AG09309 (cell line): ENCODE data around the gene VEPH1.

ENCODE experiments used
- DNase-seq: peaks from one replicate; pipeline ENCODE4 v3.0.0-alpha.2; 2010; ENCODE audit warnings: low read depth
- H3K4me3 ChIP-seq: 2 replicates; pipeline ENCODE4 v1.5.1; 2011; ENCODE audit warnings: mild to moderate bottlenecking, low read depth, low read length, moderate library complexity; ENCODE audit not compliant: control insufficient read depth
- TF ChIP-seq, protein P1 (sequence below): IDR thresholded peaks from 2 replicates; pipeline ENCODE4 v1.5.1; 2011; ENCODE audit warnings: mild to moderate bottlenecking, low read depth, low read length, inconsistent platforms; ENCODE audit not compliant: insufficient read depth, control insufficient read depth; ENCODE audit errors: missing control alignments

VEPH1 gene

DNA sequence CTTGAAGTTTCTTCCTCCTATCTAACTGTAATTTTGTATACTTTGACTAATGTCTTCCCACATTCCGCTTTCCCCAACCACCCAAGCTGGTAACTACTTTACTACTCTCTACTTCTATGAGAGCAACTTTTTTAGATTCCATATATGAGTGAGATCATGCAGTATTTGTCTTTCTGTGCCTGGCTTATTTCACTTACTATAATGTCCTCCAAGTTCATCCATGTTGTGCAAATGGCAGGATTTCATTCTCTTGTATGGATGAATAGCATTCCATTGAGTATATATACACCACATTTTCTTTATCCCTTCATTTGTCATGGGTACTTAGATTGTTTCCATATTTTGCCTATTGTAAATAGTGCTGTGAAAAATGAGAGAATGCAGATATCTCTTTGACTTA, 264.8 kb downstream of the VEPH1 start:
- DNase-seq, result no peak
- TF ChIP-seq, protein P1, sequence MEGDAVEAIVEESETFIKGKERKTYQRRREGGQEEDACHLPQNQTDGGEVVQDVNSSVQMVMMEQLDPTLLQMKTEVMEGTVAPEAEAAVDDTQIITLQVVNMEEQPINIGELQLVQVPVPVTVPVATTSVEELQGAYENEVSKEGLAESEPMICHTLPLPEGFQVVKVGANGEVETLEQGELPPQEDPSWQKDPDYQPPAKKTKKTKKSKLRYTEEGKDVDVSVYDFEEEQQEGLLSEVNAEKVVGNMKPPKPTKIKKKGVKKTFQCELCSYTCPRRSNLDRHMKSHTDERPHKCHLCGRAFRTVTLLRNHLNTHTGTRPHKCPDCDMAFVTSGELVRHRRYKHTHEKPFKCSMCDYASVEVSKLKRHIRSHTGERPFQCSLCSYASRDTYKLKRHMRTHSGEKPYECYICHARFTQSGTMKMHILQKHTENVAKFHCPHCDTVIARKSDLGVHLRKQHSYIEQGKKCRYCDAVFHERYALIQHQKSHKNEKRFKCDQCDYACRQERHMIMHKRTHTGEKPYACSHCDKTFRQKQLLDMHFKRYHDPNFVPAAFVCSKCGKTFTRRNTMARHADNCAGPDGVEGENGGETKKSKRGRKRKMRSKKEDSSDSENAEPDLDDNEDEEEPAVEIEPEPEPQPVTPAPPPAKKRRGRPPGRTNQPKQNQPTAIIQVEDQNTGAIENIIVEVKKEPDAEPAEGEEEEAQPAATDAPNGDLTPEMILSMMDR, result no peak

DNA sequence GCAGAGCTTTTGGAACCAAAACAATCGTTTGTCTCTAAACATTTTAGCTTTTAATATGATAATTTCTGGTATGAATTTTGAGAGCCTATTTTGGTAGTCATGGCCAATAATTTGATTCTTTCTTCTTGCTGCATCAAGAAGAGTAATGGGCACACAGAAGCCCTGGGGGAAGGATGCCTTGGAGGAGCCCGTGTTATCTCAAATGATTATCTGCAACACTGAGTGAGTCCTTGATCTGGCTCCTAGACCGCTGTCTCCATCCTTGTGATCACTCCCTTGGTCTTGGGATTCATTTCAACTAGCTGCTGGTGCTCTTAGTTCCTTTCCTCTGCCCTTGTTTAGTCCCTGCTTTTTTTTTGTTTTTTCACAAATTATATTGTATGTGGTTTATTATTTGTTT, 265.3 kb downstream of the VEPH1 start:
- no peak for DNase-seq
- TF ChIP-seq, protein P1, result no peak
- H3K4me3 ChIP-seq, result no peak overlapping the region

More for the DNA sequence above, 264.8 kb downstream of the VEPH1 start:
- H3K4me3 ChIP-seq, result no peak overlapping the region

GRCh38 chr3:157235291-157235690, 267.9 kb downstream of the VEPH1 start:
- H3K4me3 ChIP-seq, result no peak overlapping the region
- no peak for DNase-seq
- TF ChIP-seq, protein P1, result no peak

- TF ChIP-seq, protein P1, result no peak
- no peak overlapping the region for H3K4me3 ChIP-seq
- DNase-seq, result no peak
Measured at GRCh38 chr3:157233923-157234322, 269.3 kb downstream of the VEPH1 start.

DNA sequence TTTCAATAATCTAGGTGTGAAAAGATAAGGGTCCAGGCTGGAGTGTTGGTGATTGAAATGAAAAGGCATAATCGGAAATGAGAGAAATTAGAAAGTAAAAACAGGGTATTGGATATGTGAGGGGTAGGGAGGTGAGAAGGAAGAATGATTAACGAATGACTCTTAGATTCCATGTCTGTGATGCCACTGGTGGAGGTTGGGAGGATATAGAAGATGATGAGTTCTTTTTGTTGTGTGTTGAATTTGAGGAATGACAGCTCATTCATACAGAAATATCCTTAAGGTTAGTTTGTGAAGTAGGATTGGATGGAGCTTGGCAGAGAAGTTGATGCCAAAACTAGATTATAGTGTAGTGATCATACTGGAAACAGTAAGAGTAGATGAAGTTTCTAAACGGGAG, 271.1 kb downstream of the VEPH1 start:
- DNase-seq, result no peak
- TF ChIP-seq, protein P1, result no peak
- H3K4me3 ChIP-seq, result no peak overlapping the region

- TF ChIP-seq, protein P1, result no peak
- peak; percentile 69 for DNase-seq
Measured at GRCh38 chr3:157231071-157231470, 272.1 kb downstream of the VEPH1 start.

More at GRCh38 chr3:157231071-157231470, 272.1 kb downstream of the VEPH1 start:
- H3K4me3 ChIP-seq, result no peak overlapping the region
